ENCODE data around the gene NCCRP1. TPM values are rescaled to one million over a fixed set of nuclear protein-coding genes. Genes with fewer than 3 reads are reported as not detected.

Gene NCCRP1
- polyA plus RNA-seq, 1 of the 3 experiments (the other 2 are of a cell fraction): not detected

GRCh38 chr19:39248806-39249205, 52.0 kb downstream of the NCCRP1 start, which contains the start of gene IFNL4 (continued):
- TF ChIP-seq, protein P1, sequence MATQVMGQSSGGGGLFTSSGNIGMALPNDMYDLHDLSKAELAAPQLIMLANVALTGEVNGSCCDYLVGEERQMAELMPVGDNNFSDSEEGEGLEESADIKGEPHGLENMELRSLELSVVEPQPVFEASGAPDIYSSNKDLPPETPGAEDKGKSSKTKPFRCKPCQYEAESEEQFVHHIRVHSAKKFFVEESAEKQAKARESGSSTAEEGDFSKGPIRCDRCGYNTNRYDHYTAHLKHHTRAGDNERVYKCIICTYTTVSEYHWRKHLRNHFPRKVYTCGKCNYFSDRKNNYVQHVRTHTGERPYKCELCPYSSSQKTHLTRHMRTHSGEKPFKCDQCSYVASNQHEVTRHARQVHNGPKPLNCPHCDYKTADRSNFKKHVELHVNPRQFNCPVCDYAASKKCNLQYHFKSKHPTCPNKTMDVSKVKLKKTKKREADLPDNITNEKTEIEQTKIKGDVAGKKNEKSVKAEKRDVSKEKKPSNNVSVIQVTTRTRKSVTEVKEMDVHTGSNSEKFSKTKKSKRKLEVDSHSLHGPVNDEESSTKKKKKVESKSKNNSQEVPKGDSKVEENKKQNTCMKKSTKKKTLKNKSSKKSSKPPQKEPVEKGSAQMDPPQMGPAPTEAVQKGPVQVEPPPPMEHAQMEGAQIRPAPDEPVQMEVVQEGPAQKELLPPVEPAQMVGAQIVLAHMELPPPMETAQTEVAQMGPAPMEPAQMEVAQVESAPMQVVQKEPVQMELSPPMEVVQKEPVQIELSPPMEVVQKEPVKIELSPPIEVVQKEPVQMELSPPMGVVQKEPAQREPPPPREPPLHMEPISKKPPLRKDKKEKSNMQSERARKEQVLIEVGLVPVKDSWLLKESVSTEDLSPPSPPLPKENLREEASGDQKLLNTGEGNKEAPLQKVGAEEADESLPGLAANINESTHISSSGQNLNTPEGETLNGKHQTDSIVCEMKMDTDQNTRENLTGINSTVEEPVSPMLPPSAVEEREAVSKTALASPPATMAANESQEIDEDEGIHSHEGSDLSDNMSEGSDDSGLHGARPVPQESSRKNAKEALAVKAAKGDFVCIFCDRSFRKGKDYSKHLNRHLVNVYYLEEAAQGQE (IDR thresholded peaks at IDR 0.05; ENCODE audit: low read depth, low read length): no peak
- TF ChIP-seq NRF1 (IDR thresholded peaks at IDR 0.05; ENCODE audit: low read depth, low read length): no peak
- TF ChIP-seq, protein P2, sequence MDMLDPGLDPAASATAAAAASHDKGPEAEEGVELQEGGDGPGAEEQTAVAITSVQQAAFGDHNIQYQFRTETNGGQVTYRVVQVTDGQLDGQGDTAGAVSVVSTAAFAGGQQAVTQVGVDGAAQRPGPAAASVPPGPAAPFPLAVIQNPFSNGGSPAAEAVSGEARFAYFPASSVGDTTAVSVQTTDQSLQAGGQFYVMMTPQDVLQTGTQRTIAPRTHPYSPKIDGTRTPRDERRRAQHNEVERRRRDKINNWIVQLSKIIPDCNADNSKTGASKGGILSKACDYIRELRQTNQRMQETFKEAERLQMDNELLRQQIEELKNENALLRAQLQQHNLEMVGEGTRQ (IDR thresholded peaks at IDR 0.05; ENCODE audit: borderline replicate concordance, low read depth, low read length): no peak

DNA sequence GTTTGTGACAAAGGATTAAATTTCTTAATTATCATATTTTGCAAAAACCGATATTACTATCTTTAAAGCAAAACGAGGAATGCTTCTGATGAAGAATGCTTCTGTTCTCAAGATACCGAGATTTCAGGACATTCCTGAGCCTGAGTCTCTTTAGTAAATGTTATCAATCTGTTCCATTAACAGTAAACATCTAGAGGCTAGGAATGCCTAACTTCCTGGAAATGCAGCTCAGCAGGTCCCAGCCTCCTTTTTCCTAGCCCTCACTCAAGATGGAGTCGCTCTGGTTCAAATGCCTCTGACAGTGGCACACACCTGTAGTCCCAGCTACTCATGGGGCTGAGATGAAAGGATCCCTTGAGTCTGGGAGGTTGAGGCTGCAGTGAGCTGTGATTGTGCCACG, 54.3 kb downstream of the NCCRP1 start:
- no peak overlapping the region for H3K4me2 ChIP-seq
- ChIA-PET CTCF (interaction anchor here (1.6 kb wide), 1 partner anchor 20 kb away, joined by 3 read pairs; no protein-coding TSS in a partner anchor), POLR2A (no interaction called here)
- H3K9me3 ChIP-seq: no peaks in the 10 kb centered on the region
- H3K27ac ChIP-seq (ENCODE audit: low read depth in 2 of 2, low read length in 1 of 2): no peak overlapping the region
- H3K4me3 ChIP-seq (ENCODE audit: low read depth in 2 of 2, low read length in 1 of 2): no peak overlapping the region
- H2AFZ ChIP-seq (ENCODE audit: low read depth): no peak overlapping the region
- H3K4me1 ChIP-seq (ENCODE audit: control insufficient read depth in 1 of 2, insufficient read depth in 2 of 2, low read depth in 1 of 2, low read length in 1 of 2): peaks cover 0 to 3% of the 10 kb centered on the region in 2 experiments; a peak in 1 of 4 replicates
- H3K9ac ChIP-seq: no peak overlapping the region
- TF ChIP-seq TEAD4 (IDR thresholded peaks at IDR 0.05; ENCODE audit: borderline replicate concordance, insufficient read depth) (no peak), RAD21 (IDR thresholded peaks at IDR 0.05; ENCODE audit: low read length) (no peak), CHD2 (IDR thresholded peaks at IDR 0.05; ENCODE audit: low read length, partially characterized antibody) (no peak)
- TF ChIP-seq, protein P3, sequence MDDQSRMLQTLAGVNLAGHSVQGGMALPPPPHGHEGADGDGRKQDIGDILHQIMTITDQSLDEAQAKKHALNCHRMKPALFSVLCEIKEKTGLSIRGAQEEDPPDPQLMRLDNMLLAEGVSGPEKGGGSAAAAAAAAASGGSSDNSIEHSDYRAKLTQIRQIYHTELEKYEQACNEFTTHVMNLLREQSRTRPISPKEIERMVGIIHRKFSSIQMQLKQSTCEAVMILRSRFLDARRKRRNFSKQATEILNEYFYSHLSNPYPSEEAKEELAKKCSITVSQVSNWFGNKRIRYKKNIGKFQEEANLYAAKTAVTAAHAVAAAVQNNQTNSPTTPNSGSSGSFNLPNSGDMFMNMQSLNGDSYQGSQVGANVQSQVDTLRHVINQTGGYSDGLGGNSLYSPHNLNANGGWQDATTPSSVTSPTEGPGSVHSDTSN (IDR thresholded peaks at IDR 0.05): no peak
- no peak for DNase-seq
- 66% methylated on average over 5 of the region's 5 CpGs for WGBS (ENCODE audit: low lambda C conversion rate)
- no peaks in the 10 kb centered on the region for H3F3A ChIP-seq (replicated peaks; ENCODE audit: insufficient read depth)
- no peaks in the 10 kb centered on the region for H3K9me2 ChIP-seq
- peaks cover 4% of the 10 kb centered on the region; the same call in 1 of the 2 replicates for H3K27me3 ChIP-seq (ENCODE audit: insufficient read depth)
- H3K36me3 ChIP-seq (replicated peaks in 1 of 2; ENCODE audit: control insufficient read depth in 1 of 2, insufficient read depth in 2 of 2, low read length in 1 of 2): no peaks in the 10 kb centered on the region
- no peaks in the 10 kb centered on the region for H3K79me2 ChIP-seq (ENCODE audit: insufficient read depth)
- no peaks in the 10 kb centered on the region for H4K20me1 ChIP-seq (ENCODE audit: insufficient read depth)

Other genes with a start within 250 kb of the NCCRP1 start
- gene FBXO17, start 221.2 kb upstream of the NCCRP1 start, polyA plus RNA-seq (2012; rRNA removed): 30.8 and 40.7 TPM in 2 replicates
- 5.0 and 5.8 TPM in 2 replicates for gene FBXO27, start 164.4 kb upstream of the NCCRP1 start, polyA plus RNA-seq (2012; rRNA removed)
- 0.24 and 0.36 TPM in 2 replicates for gene ACP7, start 112.6 kb upstream of the NCCRP1 start, polyA plus RNA-seq (2012; rRNA removed)
- gene PAK4, start 71.2 kb upstream of the NCCRP1 start, polyA plus RNA-seq (2012; rRNA removed): 24.7 and 36.4 TPM in 2 replicates
- gene SYCN, start 7.3 kb downstream of the NCCRP1 start, polyA plus RNA-seq (2012; rRNA removed): not detected in 2 replicates
- not detected in 2 replicates for gene IFNL3, start 48.0 kb downstream of the NCCRP1 start, polyA plus RNA-seq (2012; rRNA removed)
- not detected in 2 replicates for gene IFNL4, start 51.9 kb downstream of the NCCRP1 start, polyA plus RNA-seq (2012; rRNA removed)
- gene IFNL2, start 71.4 kb downstream of the NCCRP1 start, polyA plus RNA-seq (2012; rRNA removed): not detected in 2 replicates
- not detected in 2 replicates for gene IFNL1, start 99.4 kb downstream of the NCCRP1 start, polyA plus RNA-seq (2012; rRNA removed)
- 0.80 and 2.7 TPM in 2 replicates for gene LRFN1, start 123.9 kb downstream of the NCCRP1 start, polyA plus RNA-seq (2012; rRNA removed)
- 0.21 TPM in 1 of 2 replicates, not detected in the other for gene GMFG, start 139.1 kb downstream of the NCCRP1 start, polyA plus RNA-seq (2012; rRNA removed)
- 62.2 and 83.0 TPM in 2 replicates for gene SAMD4B, start 145.5 kb downstream of the NCCRP1 start, polyA plus RNA-seq (2012; rRNA removed)
- 57.6 and 65.3 TPM in 2 replicates for gene PAF1, start 194.1 kb downstream of the NCCRP1 start, polyA plus RNA-seq (2012; rRNA removed)
- gene MED29, start 194.4 kb downstream of the NCCRP1 start, polyA plus RNA-seq (2012; rRNA removed): 32.0 and 33.1 TPM in 2 replicates
- 19.7 and 49.3 TPM in 2 replicates for gene ZFP36, start 209.9 kb downstream of the NCCRP1 start, polyA plus RNA-seq (2012; rRNA removed)
- gene PLEKHG2, start 215.7 kb downstream of the NCCRP1 start, polyA plus RNA-seq (2012; rRNA removed): 13.6 and 13.8 TPM in 2 replicates
- 5,038 and 7,541 TPM in 2 replicates for gene RPS16, start 239.0 kb downstream of the NCCRP1 start, polyA plus RNA-seq (2012; rRNA removed)
- gene SUPT5H, start 248.6 kb downstream of the NCCRP1 start, polyA plus RNA-seq (2012; rRNA removed): 115 and 137 TPM in 2 replicates